PC-9 (cell line): ENCODE data around the gene KIF16B.

Source experiments
- EZH2 ChIP-seq: fragments of 200-600 bp; sonication (generic); IDR thresholded peaks from 2 replicates; pipeline ENCODE4 v1.8.0; 2017; ENCODE audit warnings: antibody characterized with exemption, low read depth
- TF ChIP-seq, protein P1 (sequence below): fragments of 200-600 bp; sonication (generic); conservative IDR thresholded peaks from 2 replicates; pipeline ENCODE4 v1.6.1; 2017; ENCODE audit warnings: mixed run types, antibody characterized with exemption, mild to moderate bottlenecking, moderate library complexity

GRCh38 chr20:16481977-16482376, 91.3 kb downstream of the KIF16B start:
- no peak for TF ChIP-seq EZH2
- TF ChIP-seq, protein P1, sequence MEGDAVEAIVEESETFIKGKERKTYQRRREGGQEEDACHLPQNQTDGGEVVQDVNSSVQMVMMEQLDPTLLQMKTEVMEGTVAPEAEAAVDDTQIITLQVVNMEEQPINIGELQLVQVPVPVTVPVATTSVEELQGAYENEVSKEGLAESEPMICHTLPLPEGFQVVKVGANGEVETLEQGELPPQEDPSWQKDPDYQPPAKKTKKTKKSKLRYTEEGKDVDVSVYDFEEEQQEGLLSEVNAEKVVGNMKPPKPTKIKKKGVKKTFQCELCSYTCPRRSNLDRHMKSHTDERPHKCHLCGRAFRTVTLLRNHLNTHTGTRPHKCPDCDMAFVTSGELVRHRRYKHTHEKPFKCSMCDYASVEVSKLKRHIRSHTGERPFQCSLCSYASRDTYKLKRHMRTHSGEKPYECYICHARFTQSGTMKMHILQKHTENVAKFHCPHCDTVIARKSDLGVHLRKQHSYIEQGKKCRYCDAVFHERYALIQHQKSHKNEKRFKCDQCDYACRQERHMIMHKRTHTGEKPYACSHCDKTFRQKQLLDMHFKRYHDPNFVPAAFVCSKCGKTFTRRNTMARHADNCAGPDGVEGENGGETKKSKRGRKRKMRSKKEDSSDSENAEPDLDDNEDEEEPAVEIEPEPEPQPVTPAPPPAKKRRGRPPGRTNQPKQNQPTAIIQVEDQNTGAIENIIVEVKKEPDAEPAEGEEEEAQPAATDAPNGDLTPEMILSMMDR: no peak
